ENCODE data around the gene KMT5B. TPM values are rescaled to one million over a fixed set of nuclear protein-coding genes. Genes with fewer than 3 reads are reported as not detected.

The KMT5B gene
- total RNA-seq, 1 experiment from 2014 or later = 45.7 TPM

GRCh38 chr11:68159161-68159560, 53.9 kb downstream of the KMT5B start:
- no peak for TF ChIP-seq EZH2 (IDR thresholded peaks at IDR 0.05; ENCODE audit: low read depth)
- TF ChIP-seq CTCF (conservative IDR thresholded peaks at IDR 0.05) = no peak
- Histone ChIP-seq H3K27me3 (ENCODE audit: insufficient read depth, low read depth) (no peaks in the 10 kb centered on the region), H4K20me1 (ENCODE audit: insufficient read depth) (no peaks in the 10 kb centered on the region), H3K4me3 (no peak overlapping the region), H2AFZ (no peak overlapping the region), H3K27ac (no peak overlapping the region), H3K9me2 (ENCODE audit: insufficient read depth) (no peaks in the 10 kb centered on the region), H3K79me2 (ENCODE audit: low read depth) (no peaks in the 10 kb centered on the region), H3K4me1 (replicated peaks; ENCODE audit: insufficient read depth) (peaks cover 15% of the 10 kb centered on the region), H3K36me3 (ENCODE audit: low read depth) (0 out of 2 replicates have a peak, but pooled peaks cover 6% of the 10 kb centered on the region), H3K4me2 (no peak overlapping the region), H3K9me3 (ENCODE audit: insufficient read depth, low read depth) (no peaks in the 10 kb centered on the region), H3F3A (ENCODE audit: insufficient read depth, low read depth) (peaks cover 30% of the 10 kb centered on the region; the same call in 1 of the 2 replicates)
- ChIA-PET CTCF (no interaction called here), POLR2A (ENCODE audit: unreplicated experiment) (no interaction called here)
- no peak for DNase-seq
- intact Hi-C loops (cut with micrococcal nuclease; ENCODE audit: unreplicated experiment) = loop anchor here (10.0 kb wide), 1 partner anchor 54 kb away; no protein-coding TSS in a partner anchor
- no TSS peak for BruUV-seq (replicated peaks)

DNA sequence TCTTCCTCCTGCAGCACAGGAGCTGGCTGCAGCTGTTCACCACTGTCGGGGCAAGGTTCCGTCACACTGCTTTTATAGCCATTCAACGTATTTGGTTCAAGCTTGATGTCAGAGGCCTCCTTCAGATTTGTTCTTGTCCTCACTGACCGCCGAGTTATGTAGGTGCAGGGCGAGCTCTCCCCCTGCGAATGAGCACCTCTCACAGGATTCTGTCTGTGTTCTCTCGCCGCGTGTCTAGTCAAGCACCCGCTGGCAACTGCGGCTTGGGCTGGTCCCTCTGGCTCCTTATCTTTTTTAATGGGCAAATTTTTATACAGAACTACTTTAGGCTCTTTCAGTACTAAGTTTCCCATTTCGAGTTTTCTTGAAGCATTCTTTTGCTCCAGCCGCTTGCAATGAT, 54.5 kb downstream of the KMT5B start:
- no peak overlapping the region for H3K4me3 ChIP-seq
- no peak overlapping the region for H3K27ac ChIP-seq
- H3K36me3 ChIP-seq (ENCODE audit: low read depth) = 0 out of 2 replicates have a peak, but pooled peaks cover 6% of the 10 kb centered on the region
- DNase-seq = no peak
- H3K4me1 ChIP-seq (replicated peaks; ENCODE audit: insufficient read depth) = peaks cover 15% of the 10 kb centered on the region
- ChIA-PET POLR2A (ENCODE audit: unreplicated experiment) (no interaction called here), CTCF (no interaction called here)
- H3K4me2 ChIP-seq = no peak overlapping the region
- intact Hi-C loops (cut with micrococcal nuclease; ENCODE audit: unreplicated experiment) = loop anchor here (10.0 kb wide), 1 partner anchor 54 kb away; no protein-coding TSS in a partner anchor
- H4K20me1 ChIP-seq (ENCODE audit: insufficient read depth) = no peaks in the 10 kb centered on the region
- H3K79me2 ChIP-seq (ENCODE audit: low read depth) = no peaks in the 10 kb centered on the region
- BruUV-seq (replicated peaks) = no TSS peak
- H2AFZ ChIP-seq = no peak overlapping the region
- H3K9me2 ChIP-seq (ENCODE audit: insufficient read depth) = no peaks in the 10 kb centered on the region
- no peaks in the 10 kb centered on the region for H3K9me3 ChIP-seq (ENCODE audit: insufficient read depth, low read depth)
- no peaks in the 10 kb centered on the region for H3K27me3 ChIP-seq (ENCODE audit: insufficient read depth, low read depth)
- TF ChIP-seq CTCF (conservative IDR thresholded peaks at IDR 0.05) (no peak), EZH2 (IDR thresholded peaks at IDR 0.05; ENCODE audit: low read depth) (no peak)
- H3F3A ChIP-seq (ENCODE audit: insufficient read depth, low read depth) = peaks cover 30% of the 10 kb centered on the region; the same call in 1 of the 2 replicates

GRCh38 chr11:68153742-68154141, 59.4 kb downstream of the KMT5B start:
- Histone ChIP-seq H2AFZ (no peak overlapping the region), H3K4me1 (replicated peaks; ENCODE audit: insufficient read depth) (peaks cover 25% of the 10 kb centered on the region), H3K79me2 (ENCODE audit: low read depth) (no peaks in the 10 kb centered on the region), H4K20me1 (ENCODE audit: insufficient read depth) (no peaks in the 10 kb centered on the region), H3K9me3 (ENCODE audit: insufficient read depth, low read depth) (no peaks in the 10 kb centered on the region), H3K9me2 (ENCODE audit: insufficient read depth) (no peaks in the 10 kb centered on the region), H3F3A (ENCODE audit: insufficient read depth, low read depth) (peaks cover 29% of the 10 kb centered on the region), H3K4me2 (no peak overlapping the region), H3K27ac (no peak overlapping the region), H3K27me3 (ENCODE audit: insufficient read depth, low read depth) (no peaks in the 10 kb centered on the region), H3K36me3 (ENCODE audit: low read depth) (0 out of 2 replicates have a peak, but pooled peaks cover 2% of the 10 kb centered on the region), H3K4me3 (no peak overlapping the region)
- BruUV-seq (replicated peaks) = no TSS peak
- ChIA-PET CTCF (no interaction called here), POLR2A (ENCODE audit: unreplicated experiment) (no interaction called here)
- DNase-seq = no peak
- TF ChIP-seq EZH2 (IDR thresholded peaks at IDR 0.05; ENCODE audit: low read depth) = no peak
- no peak for TF ChIP-seq CTCF (conservative IDR thresholded peaks at IDR 0.05)
- intact Hi-C loops (cut with micrococcal nuclease; ENCODE audit: unreplicated experiment) = loop anchor here (10.0 kb wide), 1 partner anchor 49 kb away; no protein-coding TSS in a partner anchor

Data from PC-9 (cell line).